Measurements from ENCODE around the gene SGPL1.

- TF ChIP-seq CTCF (IDR thresholded peaks at IDR 0.05) (no peak), POLR2A (IDR thresholded peaks at IDR 0.05) (no peak)
Observed at GRCh38 chr10:70812814-70813213, 2.9 kb upstream of the SGPL1 start.
